ACHN (cell line): ENCODE results near the gene ADH5.
"Not testable (repeated sequence)": the region's sequence is repeated elsewhere in the genome, so short reads cannot be mapped to it uniquely, and the experiment has no call there.

ENCODE experiments used
- DNase-seq: peaks from one replicate; pipeline ENCODE4 v3.0.0-alpha.2; 2015
- in situ Hi-C: cut with HindIII; loops from 2 replicates; pipeline ENCODE4 v1.10.0; 2017; ENCODE audit warnings: low sequenced_read_pairs, low pct_ligation_motif_present, low pct_unique_long_range_greater_than_20kb

ADH5 gene

DNA sequence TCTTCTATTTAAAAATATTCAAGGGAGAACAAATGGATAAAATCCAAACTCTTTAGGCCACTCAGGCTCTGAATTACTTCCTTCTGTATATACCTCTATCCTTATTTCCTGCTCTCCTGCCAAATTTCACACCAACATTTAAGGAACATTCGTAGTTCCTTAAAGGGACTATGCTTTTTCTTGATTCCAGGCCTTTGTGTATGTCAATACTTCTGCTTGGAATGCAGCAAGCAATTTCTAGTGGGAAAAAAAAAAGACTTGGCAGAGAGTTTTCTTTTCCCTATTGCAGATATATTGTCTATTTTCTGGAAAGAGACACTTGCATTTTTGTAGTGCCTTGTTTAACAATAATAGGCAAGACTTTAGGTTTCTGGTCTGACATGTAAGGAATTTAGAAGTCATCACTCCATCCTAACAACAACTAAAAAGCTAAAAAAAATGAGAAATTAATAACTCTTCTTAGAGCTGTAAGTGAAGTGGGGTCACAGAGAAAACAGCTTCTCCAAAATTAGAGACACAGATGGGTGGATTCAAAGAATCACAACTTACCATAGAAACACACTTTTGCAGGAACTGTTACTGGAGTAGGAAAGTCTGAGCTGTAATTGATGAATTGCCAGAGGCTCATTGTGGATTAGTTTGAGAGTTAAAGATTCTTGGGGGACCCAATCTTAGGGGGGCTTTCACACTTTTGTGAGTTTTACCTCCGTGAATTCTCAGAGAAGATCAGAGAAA, 2.1 kb upstream of the ADH5 start:
- in situ Hi-C loops, result no loop called here
- no peak for DNase-seq

DNA sequence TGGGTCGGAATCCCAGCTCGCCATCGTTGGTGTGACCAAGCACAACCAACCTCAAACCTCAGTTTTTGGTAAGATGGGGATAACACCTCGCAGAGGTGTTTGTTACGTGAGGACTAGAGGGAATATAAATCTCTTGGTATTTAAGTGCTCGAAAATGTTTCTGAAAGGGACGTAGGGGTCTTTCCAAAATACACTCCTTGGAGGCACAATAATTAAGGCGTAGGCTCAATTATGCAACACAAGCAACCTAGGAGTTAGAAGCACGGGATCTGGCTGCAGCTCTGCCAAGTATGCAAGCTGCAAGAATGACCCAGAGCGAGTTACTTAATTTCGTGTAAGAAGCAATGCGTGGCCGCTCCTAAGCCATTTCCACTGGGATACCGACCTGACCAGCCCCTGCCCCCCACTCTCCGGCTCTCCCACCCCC, 552 bp downstream of the ADH5 start:
- DNase-seq, result peak; percentile 56
- in situ Hi-C loops, result no loop called here

GRCh38 chr4:99084595-99084994, 4.0 kb downstream of the ADH5 start:
- DNase-seq, result no peak
- in situ Hi-C loops, result no loop called here

DNA sequence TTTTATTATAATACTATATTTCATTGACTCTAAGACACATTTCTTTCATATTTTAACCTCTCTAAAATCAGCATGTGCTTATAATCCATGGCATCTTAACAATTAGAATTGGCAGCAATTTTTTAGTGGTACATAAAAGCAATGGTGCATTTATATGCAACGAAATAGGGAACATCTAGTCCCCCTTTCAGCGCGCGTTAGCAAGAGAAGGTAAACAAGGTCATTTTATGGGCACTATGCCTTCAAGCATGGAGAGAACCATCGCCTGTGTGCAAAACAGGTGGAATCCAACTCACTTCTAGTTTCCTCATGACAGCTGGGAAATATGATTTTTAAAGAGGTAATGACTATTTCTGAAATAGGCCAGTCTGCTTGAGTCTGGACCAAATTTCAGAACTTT, 6.4 kb downstream of the ADH5 start:
- DNase-seq, result no peak
- in situ Hi-C loops, result no loop called here

GRCh38 chr4:99080869-99081268, 7.7 kb downstream of the ADH5 start:
- DNase-seq, in situ Hi-C loops: not testable (repeated sequence)

- in situ Hi-C loops, result no loop called here
Measured at GRCh38 chr4:99079625-99080295, 8.8 kb downstream of the ADH5 start.

GRCh38 chr4:99078931-99079624, 9.5 kb downstream of the ADH5 start:
- in situ Hi-C loops, result no loop called here
- no peak for DNase-seq

More at GRCh38 chr4:99079625-99080295, 8.8 kb downstream of the ADH5 start:
- no peak for DNase-seq

DNA sequence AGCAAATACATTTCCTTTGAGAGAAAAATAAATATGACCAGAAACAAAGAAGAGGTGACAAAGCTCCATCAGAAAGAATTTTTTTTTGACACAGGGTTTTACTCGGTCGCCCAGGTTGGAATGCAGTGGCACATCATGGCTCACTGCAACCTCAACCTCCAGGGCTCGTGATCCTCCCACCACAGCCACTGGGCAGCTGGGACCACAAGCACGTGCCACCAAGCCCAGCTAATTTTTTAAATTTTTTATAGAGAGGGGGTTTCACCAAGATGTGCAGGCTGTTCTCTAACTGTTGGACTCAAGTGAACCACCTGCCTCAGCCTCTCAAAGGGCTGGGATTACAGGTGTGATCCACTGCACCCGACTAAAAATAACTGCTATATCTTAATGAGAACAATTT, 10.3 kb downstream of the ADH5 start:
- no peak for DNase-seq
- in situ Hi-C loops, result no loop called here

DNA sequence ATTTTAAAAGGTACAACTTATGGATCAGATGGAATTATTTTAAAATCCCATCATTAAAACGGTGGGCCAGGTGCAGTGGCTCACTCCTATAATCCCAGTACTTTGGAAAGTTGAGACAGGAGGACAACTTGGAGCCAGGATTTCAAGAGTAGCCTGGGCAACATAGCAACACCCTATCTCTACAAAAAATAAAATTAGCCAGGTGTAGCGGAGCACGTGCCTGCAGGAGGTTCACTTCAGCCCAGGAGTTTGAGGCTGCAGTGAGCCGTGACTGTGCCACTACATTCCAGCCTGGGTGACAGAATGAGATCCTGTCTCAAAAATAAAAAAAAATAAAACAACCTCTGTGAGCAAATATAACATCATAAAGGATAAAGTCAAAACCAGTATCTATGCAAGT, 11.4 kb downstream of the ADH5 start:
- in situ Hi-C loops, result no loop called here
- DNase-seq, result no peak

GRCh38 chr4:99076292-99076976, 12.2 kb downstream of the ADH5 start:
- no peak for DNase-seq
- in situ Hi-C loops, result no loop called here

DNA sequence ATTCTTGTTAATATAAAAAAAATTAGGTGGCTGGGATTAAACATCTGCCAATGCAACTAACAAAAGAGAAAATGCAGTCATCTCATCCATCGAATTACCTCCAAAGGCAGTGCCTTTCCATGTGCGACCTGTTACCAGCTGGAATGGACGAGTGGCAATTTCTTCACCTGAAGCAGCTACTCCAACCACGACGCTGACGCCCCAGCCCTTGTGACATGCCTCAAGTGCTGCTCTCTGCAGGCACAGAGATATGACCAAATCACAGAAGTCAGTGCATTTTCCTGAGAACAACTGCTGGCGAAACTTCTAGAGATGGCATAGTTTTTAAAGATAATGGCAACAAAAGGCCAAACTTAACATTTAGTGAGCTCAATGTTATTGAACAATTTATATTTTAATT, 13.8 kb downstream of the ADH5 start:
- in situ Hi-C loops, result no loop called here
- DNase-seq, result no peak

DNA sequence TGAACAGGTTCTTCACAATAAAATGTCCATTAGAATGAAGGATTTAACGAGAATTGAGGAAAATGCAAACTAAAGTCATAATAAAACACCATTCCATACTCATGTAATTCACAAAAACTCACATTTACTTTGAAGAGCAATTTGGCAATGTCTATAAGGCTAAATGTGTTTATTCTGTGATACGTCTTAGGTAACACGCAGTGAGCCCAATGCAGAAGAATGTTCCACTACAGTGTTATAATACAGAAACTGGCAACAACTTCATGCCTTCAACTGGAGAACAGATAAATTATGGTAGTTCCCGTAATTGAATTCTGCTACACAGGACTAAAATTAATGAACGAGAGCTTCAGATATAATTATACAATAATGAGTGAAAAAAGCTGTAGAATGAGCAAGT, 17.4 kb downstream of the ADH5 start:
- DNase-seq, result no peak
- in situ Hi-C loops, result no loop called here

DNA sequence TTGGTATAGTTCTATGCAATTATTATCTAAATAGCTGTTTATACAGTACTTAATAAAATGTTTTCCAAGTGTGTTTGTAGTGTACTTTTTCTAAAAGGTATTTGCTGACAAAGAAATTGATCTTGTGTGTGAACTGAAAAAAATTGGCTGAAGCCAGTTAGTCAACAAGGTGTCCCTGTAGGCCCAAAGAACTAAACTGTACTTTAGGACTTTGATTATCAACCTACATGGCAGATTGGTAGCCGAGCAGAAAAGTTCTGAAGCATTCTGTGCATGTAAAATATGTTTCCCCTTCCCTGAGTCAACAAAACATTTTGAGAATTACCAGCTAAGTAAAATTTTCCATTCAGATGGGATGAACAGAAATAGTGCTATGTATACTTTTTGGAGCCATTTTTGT, 21.0 kb downstream of the ADH5 start:
- in situ Hi-C loops, result no loop called here
- no peak for DNase-seq

GRCh38 chr4:99065521-99065920, 23.1 kb downstream of the ADH5 start:
- in situ Hi-C loops, DNase-seq: not testable (repeated sequence)

DNA sequence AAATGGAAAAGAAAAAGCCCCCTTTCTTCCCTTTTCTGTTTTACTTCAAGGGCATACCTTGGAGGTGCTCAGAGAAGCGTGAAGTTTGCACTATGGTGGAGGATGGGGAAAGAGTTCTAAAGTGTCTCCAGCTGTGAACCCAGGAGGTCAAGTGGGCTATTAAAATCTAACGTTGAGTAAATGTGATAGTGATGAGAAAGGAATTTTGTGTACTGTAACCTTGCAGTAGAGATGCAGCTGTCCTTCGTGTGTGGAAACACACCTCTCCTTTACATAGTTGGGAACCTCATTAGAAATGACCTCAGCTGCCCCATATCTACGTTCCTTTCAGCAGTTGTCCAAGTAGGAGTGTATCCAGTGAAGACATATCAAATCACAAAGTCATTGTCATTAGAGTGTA, 26.5 kb downstream of the ADH5 start:
- in situ Hi-C loops, result no loop called here
- peak; percentile 82 for DNase-seq

GRCh38 chr4:99061048-99061700, 27.4 kb downstream of the ADH5 start:
- DNase-seq, result no peak
- in situ Hi-C loops, result no loop called here

- DNase-seq, result no peak
- in situ Hi-C loops, result no loop called here
Measured at GRCh38 chr4:99059550-99059949, 29.0 kb downstream of the ADH5 start.

DNA sequence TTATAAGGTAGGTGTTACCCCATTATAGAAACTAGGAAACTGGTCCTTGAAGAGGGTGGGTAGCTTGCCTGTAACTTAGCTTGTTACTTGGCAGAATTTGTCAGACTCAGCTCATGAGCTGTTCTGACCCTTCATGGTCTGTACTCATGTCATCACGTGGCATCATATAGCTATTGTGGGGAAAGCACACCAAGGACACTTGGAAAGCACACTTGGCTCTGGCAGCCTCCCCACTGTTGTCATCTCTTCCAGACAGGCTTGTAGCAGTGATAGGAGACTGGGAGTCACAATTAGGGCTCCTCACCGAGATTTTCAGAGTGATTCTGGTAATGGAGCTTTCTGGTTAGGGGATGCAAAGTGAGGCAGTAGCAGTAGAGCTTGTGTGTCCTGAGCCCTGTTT, 30.4 kb downstream of the ADH5 start:
- in situ Hi-C loops, result no loop called here
- DNase-seq, result no peak
